MM.1S (cell line): ENCODE results near the gene FLRT2.

Experiments
- DNase-seq: peaks from one replicate; pipeline ENCODE4 v3.0.0-alpha.2; 2015
- H2AFZ ChIP-seq: fragments of 300-600 bp; sonication (generic); 2 replicates; pipeline ENCODE4 v1.6.0; 2016; ENCODE audit warnings: antibody characterized with exemption, low read length
- H3F3A ChIP-seq: fragments of 300-600 bp; sonication (generic); 2 replicates; pipeline ENCODE4 v1.6.1; 2016; ENCODE audit warnings: mild to moderate bottlenecking, antibody characterized with exemption, low read length, moderate library complexity, mixed read lengths; ENCODE audit not compliant: insufficient read depth
- H3K27ac ChIP-seq: fragments of 300-600 bp; sonication (generic); 2 replicates; pipeline ENCODE4 v1.5.1; 2016; ENCODE audit warnings: mild to moderate bottlenecking, low read length
- H3K27me3 ChIP-seq: fragments of 300-600 bp; sonication (generic); replicated peaks from 2 replicates; pipeline ENCODE4 v1.6.0; 2016; ENCODE audit warnings: low read length; ENCODE audit not compliant: insufficient read depth
- H3K36me3 ChIP-seq: fragments of 300-600 bp; sonication (generic); replicated peaks from 2 replicates; pipeline ENCODE4 v1.6.1; 2016; ENCODE audit warnings: mild to moderate bottlenecking, low read length, mixed read lengths; ENCODE audit not compliant: insufficient read depth
- H3K4me1 ChIP-seq: fragments of 300-600 bp; sonication (generic); 2 replicates; pipeline ENCODE4 v1.6.1; 2016; ENCODE audit warnings: low read length, mixed read lengths
- H3K4me2 ChIP-seq: fragments of 300-600 bp; sonication (generic); 2 replicates; pipeline ENCODE4 v1.6.0; 2016; ENCODE audit warnings: low read depth, low read length
- H3K4me3 ChIP-seq: fragments of 300-600 bp; sonication (generic); 2 replicates; pipeline ENCODE4 v1.5.1; 2016; ENCODE audit warnings: low read length, mixed read lengths
- H3K79me2 ChIP-seq: fragments of 300-600 bp; sonication (generic); 2 replicates; pipeline ENCODE4 v1.6.1; 2016; ENCODE audit warnings: mixed run types, low read length, mixed read lengths
- H3K9ac ChIP-seq: fragments of 300-600 bp; sonication (generic); 2 replicates; pipeline ENCODE4 v1.6.1; 2016; ENCODE audit warnings: low read length, mixed read lengths
- H3K9me2 ChIP-seq: fragments of 300-600 bp; sonication (generic); replicated peaks from 2 replicates; pipeline ENCODE4 v1.6.1; 2016; ENCODE audit warnings: mild to moderate bottlenecking, low read length, mixed read lengths; ENCODE audit not compliant: insufficient read depth
- H3K9me3 ChIP-seq: fragments of 300-600 bp; sonication (generic); replicated peaks from 2 replicates; pipeline ENCODE4 v1.6.1; 2016; ENCODE audit warnings: mild to moderate bottlenecking, low read length, mixed read lengths; ENCODE audit not compliant: insufficient read depth
- H4K20me1 ChIP-seq: fragments of 300-600 bp; sonication (generic); 2 replicates; pipeline ENCODE4 v1.6.1; 2016; ENCODE audit warnings: mild to moderate bottlenecking, low read length, moderate library complexity, mixed read lengths; ENCODE audit not compliant: insufficient read depth
- EZH2 ChIP-seq: fragments of 300-600 bp; sonication (generic); optimal IDR thresholded peaks from 2 replicates; pipeline ENCODE3; 2017; ENCODE audit warnings: low read depth, mild to moderate bottlenecking, antibody characterized with exemption, low read length, mixed read lengths
- EZH2phosphoT487 ChIP-seq: fragments of 300-600 bp; sonication (generic); IDR thresholded peaks from 2 replicates; pipeline ENCODE4 v1.6.1; 2018; ENCODE audit warnings: antibody characterized with exemption, low read length
- TF ChIP-seq, protein P1 (sequence below): fragments of 300-600 bp; sonication (generic); IDR thresholded peaks from 2 replicates; pipeline ENCODE4 v1.5.1; 2016; ENCODE audit warnings: antibody characterized with exemption, low read length, mixed read lengths

Gene FLRT2

GRCh38 chr14:85599939-85600338 lies 70.0 kb downstream of the FLRT2 start:
- Histone ChIP-seq H3K4me1 (no peaks in the 10 kb centered on the region), H3F3A (no peaks in the 10 kb centered on the region), H3K27me3 (no peaks in the 10 kb centered on the region), H2AFZ (no peak overlapping the region), H3K9ac (no peak overlapping the region), H3K9me2 (no peaks in the 10 kb centered on the region), H3K9me3 (no peaks in the 10 kb centered on the region), H3K4me3 (no peak overlapping the region), H3K4me2 (no peak overlapping the region), H4K20me1 (no peaks in the 10 kb centered on the region), H3K27ac (no peak overlapping the region), H3K36me3 (no peaks in the 10 kb centered on the region), H3K79me2 (no peaks in the 10 kb centered on the region)
- TF ChIP-seq EZH2phosphoT487 (no peak), EZH2 (no peak)
- TF ChIP-seq, protein P1, sequence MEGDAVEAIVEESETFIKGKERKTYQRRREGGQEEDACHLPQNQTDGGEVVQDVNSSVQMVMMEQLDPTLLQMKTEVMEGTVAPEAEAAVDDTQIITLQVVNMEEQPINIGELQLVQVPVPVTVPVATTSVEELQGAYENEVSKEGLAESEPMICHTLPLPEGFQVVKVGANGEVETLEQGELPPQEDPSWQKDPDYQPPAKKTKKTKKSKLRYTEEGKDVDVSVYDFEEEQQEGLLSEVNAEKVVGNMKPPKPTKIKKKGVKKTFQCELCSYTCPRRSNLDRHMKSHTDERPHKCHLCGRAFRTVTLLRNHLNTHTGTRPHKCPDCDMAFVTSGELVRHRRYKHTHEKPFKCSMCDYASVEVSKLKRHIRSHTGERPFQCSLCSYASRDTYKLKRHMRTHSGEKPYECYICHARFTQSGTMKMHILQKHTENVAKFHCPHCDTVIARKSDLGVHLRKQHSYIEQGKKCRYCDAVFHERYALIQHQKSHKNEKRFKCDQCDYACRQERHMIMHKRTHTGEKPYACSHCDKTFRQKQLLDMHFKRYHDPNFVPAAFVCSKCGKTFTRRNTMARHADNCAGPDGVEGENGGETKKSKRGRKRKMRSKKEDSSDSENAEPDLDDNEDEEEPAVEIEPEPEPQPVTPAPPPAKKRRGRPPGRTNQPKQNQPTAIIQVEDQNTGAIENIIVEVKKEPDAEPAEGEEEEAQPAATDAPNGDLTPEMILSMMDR, result no peak
- no peak for DNase-seq

GRCh38 chr14:85601246-85601645 lies 71.3 kb downstream of the FLRT2 start:
- no peaks in the 10 kb centered on the region for H3K9me2 ChIP-seq
- H3K4me2 ChIP-seq, result no peak overlapping the region
- no peaks in the 10 kb centered on the region for H3K4me1 ChIP-seq
- H3K27me3 ChIP-seq, result no peaks in the 10 kb centered on the region
- H3K9ac ChIP-seq, result no peak overlapping the region
- H3K9me3 ChIP-seq, result no peaks in the 10 kb centered on the region
- no peak overlapping the region for H3K4me3 ChIP-seq
- no peaks in the 10 kb centered on the region for H3F3A ChIP-seq
- no peak for DNase-seq
- H2AFZ ChIP-seq, result no peak overlapping the region
- no peaks in the 10 kb centered on the region for H3K36me3 ChIP-seq
- H3K27ac ChIP-seq, result no peak overlapping the region
- H3K79me2 ChIP-seq, result no peaks in the 10 kb centered on the region
- TF ChIP-seq, protein P1, result no peak
- no peak for TF ChIP-seq EZH2phosphoT487
- no peak for TF ChIP-seq EZH2
- H4K20me1 ChIP-seq, result no peaks in the 10 kb centered on the region

DNA sequence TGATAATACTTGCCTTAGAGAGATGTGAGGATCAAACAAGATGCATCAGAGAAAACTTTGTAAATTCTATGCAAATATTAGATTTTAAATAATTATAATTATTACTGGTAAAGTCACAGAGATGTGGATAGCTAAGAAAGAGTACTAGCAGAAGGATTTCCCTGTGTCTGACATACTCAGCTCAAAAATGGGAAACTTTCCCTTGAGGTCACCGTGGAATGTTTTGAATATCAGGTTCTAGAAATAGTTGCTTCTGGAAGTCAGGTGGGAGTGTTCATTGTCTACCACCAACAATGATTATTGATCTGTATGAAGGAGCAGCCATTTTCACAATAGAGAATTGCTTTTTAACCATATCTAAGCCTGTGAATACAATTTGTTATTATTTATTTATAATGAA lies 71.7 kb downstream of the FLRT2 start:
- Histone ChIP-seq H3K4me1 (no peaks in the 10 kb centered on the region), H3K9ac (no peak overlapping the region), H3K27me3 (no peaks in the 10 kb centered on the region), H4K20me1 (no peaks in the 10 kb centered on the region), H3K9me3 (no peaks in the 10 kb centered on the region), H2AFZ (no peak overlapping the region), H3K36me3 (no peaks in the 10 kb centered on the region), H3K79me2 (no peaks in the 10 kb centered on the region), H3K9me2 (no peaks in the 10 kb centered on the region), H3K27ac (no peak overlapping the region), H3K4me2 (no peak overlapping the region), H3K4me3 (no peak overlapping the region), H3F3A (no peaks in the 10 kb centered on the region)
- no peak for DNase-seq
- TF ChIP-seq EZH2phosphoT487 (no peak), EZH2 (no peak)
- TF ChIP-seq, protein P1, result no peak
